WI38 (cell line): ENCODE data around the gene FAM167B.
A peak's percentile ranks its signal among the peaks of the same experiment; 100 is the strongest.
"Not testable (repeated sequence)": the region's sequence is repeated elsewhere in the genome, so short reads cannot be mapped to it uniquely, and the experiment has no call there.

ENCODE experiments used
- H3K4me3 ChIP-seq: 2 replicates; pipeline ENCODE4 v1.5.1; 2011; ENCODE audit warnings: low read depth, mild to moderate bottlenecking, control low read depth, low read length
- CTCF ChIP-seq: IDR thresholded peaks from 2 replicates; pipeline ENCODE4 v1.5.1; 2012; ENCODE audit warnings: low read depth, mild to moderate bottlenecking, control low read depth, low read length

Gene FAM167B

GRCh38 chr1:32276032-32276782 is 29.2 kb downstream of the FAM167B start:
- H3K4me3 ChIP-seq: no peak overlapping the region
- TF ChIP-seq CTCF: no peak

GRCh38 chr1:32284777-32285176 is 37.8 kb downstream of the FAM167B start:
- H3K4me3 ChIP-seq: not testable (repeated sequence)

- H3K4me3 ChIP-seq: no peak overlapping the region
- no peak for TF ChIP-seq CTCF
Measured at GRCh38 chr1:32285658-32286057, 38.6 kb downstream of the FAM167B start.

GRCh38 chr1:32286763-32287162 is 39.7 kb downstream of the FAM167B start:
- no peak overlapping the region for H3K4me3 ChIP-seq
- no peak for TF ChIP-seq CTCF

- H3K4me3 ChIP-seq: no peak overlapping the region
- TF ChIP-seq CTCF: no peak
Measured at GRCh38 chr1:32289256-32289655, 42.2 kb downstream of the FAM167B start.

GRCh38 chr1:32291145-32291707 is 44.2 kb downstream of the FAM167B start:
- H3K4me3 ChIP-seq: peak overlapping the region; percentile 92
- TF ChIP-seq CTCF: no peak

- no peak for TF ChIP-seq CTCF
- peak within 1 kb of the TSS; percentile 92 for H3K4me3 ChIP-seq
Measured at GRCh38 chr1:32291708-32292538, 44.9 kb downstream of the FAM167B start, which contains the start of gene HDAC1. Gene HDAC1 (plus strand): TSS chr1:32292083. CDS start chr1:32292170, 87 bp downstream.

- H3K4me3 ChIP-seq: not testable (repeated sequence)
Measured at GRCh38 chr1:32298211-32298610, 51.2 kb downstream of the FAM167B start.
